Endothelial cell (in vitro differentiated cells): ENCODE results near the gene KHDC4. TPM values are rescaled to one million over a fixed set of nuclear protein-coding genes. Genes with fewer than 3 reads are reported as not detected.
A peak's percentile ranks its signal among the peaks of the same experiment; 100 is the strongest.
"Not testable (repeated sequence)": the region's sequence is repeated elsewhere in the genome, so short reads cannot be mapped to it uniquely, and the experiment has no call there.

ENCODE experiments used
- DNase-seq: peaks from one replicate; pipeline ENCODE4 v3.0.0; 2021; ENCODE audit warnings: low spot score
- H3K27ac Mint-ChIP-seq: one replicate; pipeline ENCODE4 v1.8.0; 2021; ENCODE audit warnings: mixed read lengths, inconsistent platforms; ENCODE audit not compliant: unreplicated experiment
- H3K27me3 Mint-ChIP-seq: one replicate; pipeline ENCODE4 v1.8.0; 2021; ENCODE audit warnings: mild to moderate bottlenecking, moderate library complexity, mixed read lengths, inconsistent platforms; ENCODE audit not compliant: unreplicated experiment
- H3K36me3 Mint-ChIP-seq: one replicate; pipeline ENCODE4 v1.8.0; 2021; ENCODE audit warnings: mild to moderate bottlenecking, low read depth, mixed read lengths, inconsistent platforms; ENCODE audit not compliant: unreplicated experiment
- H3K4me1 Mint-ChIP-seq: one replicate; pipeline ENCODE4 v1.8.0; 2021; ENCODE audit warnings: mild to moderate bottlenecking, mixed read lengths, inconsistent platforms; ENCODE audit not compliant: unreplicated experiment
- H3K4me3 Mint-ChIP-seq: one replicate; pipeline ENCODE4 v1.8.0; 2021; ENCODE audit warnings: mild to moderate bottlenecking, mixed read lengths, inconsistent platforms; ENCODE audit not compliant: unreplicated experiment
- H3K9me3 Mint-ChIP-seq: one replicate; pipeline ENCODE4 v1.8.0; 2021; ENCODE audit warnings: mixed read lengths, inconsistent platforms; ENCODE audit not compliant: unreplicated experiment
- total RNA-seq: library from RNA; stranded (reverse); fragmentation: NEBNext Ultra II Directional; extraction: Animal tissue kit (Norgen Biotek cat#: 25700); gene quantifications from one replicate; pipeline ENCODE4 v1.2.1, GENCODE V29; 2021; ENCODE audit not compliant: unreplicated experiment
- TF ChIP-seq, protein P1 (sequence below): fragments of 200-600 bp; sonication (generic); IDR thresholded peaks from one replicate; pipeline ENCODE4 v1.5.0; 2021; ENCODE audit warnings: antibody characterized with exemption; ENCODE audit not compliant: unreplicated experiment

Gene KHDC4
- total RNA-seq, 1 donor from 2014 or later, result 42.6 TPM

DNA sequence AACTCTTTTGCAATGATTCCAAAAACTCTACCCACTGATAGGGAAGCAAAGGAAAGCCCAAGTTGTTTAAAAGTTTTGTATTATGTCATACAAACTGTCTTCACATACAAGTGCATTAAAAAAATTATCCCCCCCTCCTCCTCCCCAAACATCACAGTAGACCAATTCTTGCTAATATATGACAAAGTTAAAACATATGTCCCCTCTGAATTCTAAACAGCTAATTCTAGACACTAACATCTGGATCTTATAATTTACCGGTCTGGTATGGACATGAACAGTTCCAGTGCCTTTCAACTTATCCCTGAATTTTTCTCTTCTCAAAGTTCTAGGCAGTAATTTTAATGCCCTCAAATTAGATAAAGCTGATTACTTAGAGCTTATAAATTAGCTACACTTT is 36.5 kb downstream of the KHDC4 start:
- no peaks in the 10 kb centered on the region for H3K9me3 Mint-ChIP-seq
- peaks cover 27% of the 10 kb centered on the region for H3K36me3 Mint-ChIP-seq
- no peak overlapping the region for H3K27ac Mint-ChIP-seq
- H3K4me3 Mint-ChIP-seq, result peak overlapping the region; percentile 56
- peaks cover 7% of the 10 kb centered on the region for H3K4me1 Mint-ChIP-seq
- H3K27me3 Mint-ChIP-seq, result peaks cover 2% of the 10 kb centered on the region
- TF ChIP-seq, protein P1, sequence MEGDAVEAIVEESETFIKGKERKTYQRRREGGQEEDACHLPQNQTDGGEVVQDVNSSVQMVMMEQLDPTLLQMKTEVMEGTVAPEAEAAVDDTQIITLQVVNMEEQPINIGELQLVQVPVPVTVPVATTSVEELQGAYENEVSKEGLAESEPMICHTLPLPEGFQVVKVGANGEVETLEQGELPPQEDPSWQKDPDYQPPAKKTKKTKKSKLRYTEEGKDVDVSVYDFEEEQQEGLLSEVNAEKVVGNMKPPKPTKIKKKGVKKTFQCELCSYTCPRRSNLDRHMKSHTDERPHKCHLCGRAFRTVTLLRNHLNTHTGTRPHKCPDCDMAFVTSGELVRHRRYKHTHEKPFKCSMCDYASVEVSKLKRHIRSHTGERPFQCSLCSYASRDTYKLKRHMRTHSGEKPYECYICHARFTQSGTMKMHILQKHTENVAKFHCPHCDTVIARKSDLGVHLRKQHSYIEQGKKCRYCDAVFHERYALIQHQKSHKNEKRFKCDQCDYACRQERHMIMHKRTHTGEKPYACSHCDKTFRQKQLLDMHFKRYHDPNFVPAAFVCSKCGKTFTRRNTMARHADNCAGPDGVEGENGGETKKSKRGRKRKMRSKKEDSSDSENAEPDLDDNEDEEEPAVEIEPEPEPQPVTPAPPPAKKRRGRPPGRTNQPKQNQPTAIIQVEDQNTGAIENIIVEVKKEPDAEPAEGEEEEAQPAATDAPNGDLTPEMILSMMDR, result no peak
- DNase-seq, result no peak

DNA sequence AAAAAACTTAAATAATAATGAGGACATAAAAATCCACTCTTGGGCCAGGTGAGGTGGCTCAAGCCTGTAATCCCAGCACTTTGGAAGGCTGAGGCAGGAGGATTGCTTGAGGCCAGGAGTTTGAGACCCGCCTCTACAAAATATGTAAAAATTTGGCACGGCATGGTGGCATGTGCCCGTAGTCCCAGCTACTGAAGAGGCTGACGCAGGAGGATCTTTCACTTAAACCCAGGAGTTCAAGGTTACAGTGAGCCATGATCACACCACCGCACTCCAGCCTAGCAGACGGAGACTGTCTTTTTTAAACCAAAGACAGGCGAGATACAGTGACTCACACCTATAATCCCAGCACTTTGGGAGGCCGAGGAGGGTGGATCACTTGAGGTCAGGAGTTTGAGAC is 37.7 kb downstream of the KHDC4 start:
- not testable (repeated sequence) for H3K9me3 Mint-ChIP-seq, DNase-seq, H3K27ac Mint-ChIP-seq, H3K27me3 Mint-ChIP-seq, H3K4me1 Mint-ChIP-seq, H3K4me3 Mint-ChIP-seq
- peaks cover 27% of the 10 kb centered on the region for H3K36me3 Mint-ChIP-seq

DNA sequence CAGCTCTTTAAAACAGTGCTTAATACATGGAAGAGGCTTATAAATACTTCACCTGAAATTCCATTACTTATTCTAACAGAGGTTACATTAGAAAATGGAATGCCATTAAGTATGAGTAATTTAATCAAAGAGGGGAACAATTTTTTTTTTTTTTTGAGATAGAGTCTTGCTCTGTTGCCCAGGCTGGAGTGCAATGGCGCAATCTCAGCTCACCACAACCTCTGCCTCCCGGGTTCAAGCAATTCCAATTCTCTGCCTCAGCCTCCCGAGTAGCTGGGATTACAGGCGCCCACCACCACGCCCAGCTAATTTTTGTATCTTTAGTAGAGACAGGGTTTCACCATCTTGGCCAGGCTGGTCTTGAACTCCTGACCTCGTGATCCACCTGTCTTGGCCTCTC is 38.6 kb downstream of the KHDC4 start:
- H3K4me3 Mint-ChIP-seq, H3K4me1 Mint-ChIP-seq, H3K27me3 Mint-ChIP-seq, DNase-seq, H3K27ac Mint-ChIP-seq, H3K9me3 Mint-ChIP-seq: not testable (repeated sequence)
- H3K36me3 Mint-ChIP-seq, result peaks cover 26% of the 10 kb centered on the region

DNA sequence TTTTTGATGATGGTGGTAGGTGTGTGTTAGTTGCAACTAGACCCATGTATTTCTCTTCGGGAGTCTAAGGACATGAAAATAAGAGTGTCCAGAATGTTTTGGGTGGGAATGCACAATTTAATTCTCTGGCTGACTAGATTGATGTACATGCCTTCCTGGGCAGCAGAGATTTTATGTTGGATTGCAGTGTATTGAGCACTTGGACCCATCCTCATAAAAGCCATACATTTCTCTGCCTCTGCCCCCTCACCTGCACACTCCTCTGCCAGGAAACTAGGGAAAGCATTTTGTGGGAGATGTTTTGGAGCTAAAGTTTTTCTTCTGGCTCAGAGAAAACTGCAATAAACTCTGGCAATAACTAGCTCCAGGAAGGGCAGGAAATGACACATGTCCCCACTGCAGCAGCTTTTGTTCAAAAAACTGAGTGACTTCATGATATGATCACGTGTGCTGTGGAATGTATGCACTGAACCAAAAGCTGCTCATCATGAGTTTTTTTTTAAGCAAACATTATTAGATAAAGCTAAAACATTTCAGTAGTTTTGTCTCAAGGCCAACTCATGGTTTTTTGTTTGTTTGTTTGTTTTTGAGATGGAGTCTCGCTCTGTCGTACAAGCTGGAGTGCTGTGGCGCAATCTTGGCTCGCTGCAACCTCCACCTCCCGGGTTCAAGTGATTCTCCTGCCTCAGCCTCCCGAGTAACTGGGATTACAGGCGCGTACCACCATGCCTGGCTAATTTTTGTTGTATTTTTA is 40.6 kb downstream of the KHDC4 start:
- Mint-ChIP-seq H3K9me3 (no peaks in the 10 kb centered on the region), H3K4me1 (peaks cover 7% of the 10 kb centered on the region), H3K27ac (peak overlapping the region; percentile 37), H3K36me3 (peaks cover 7% of the 10 kb centered on the region), H3K4me3 (no peak overlapping the region), H3K27me3 (peaks cover 2% of the 10 kb centered on the region)
- TF ChIP-seq, protein P1, result no peak
- DNase-seq, result no peak

DNA sequence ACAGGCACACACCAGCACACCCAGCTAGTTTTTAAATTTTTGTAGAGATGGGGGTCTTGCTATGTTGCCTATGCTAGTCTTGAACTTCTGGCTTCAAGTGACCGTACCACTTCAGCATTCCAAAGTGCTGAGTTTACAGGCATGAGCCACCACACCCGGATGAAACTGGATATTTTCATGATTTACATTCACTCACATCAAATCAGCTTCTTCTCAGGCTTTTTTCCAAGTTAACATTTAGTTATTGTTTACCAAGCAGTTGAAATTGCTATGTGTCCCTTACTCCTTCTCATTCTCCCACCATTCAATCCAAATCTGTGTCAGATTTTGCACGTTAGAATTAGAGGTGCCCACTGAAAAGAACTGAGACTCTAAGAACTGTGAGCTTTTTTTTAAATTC is 41.4 kb downstream of the KHDC4 start:
- H3K36me3 Mint-ChIP-seq, result peaks cover 5% of the 10 kb centered on the region
- peaks cover under 1% of the 10 kb centered on the region for H3K27me3 Mint-ChIP-seq
- DNase-seq, result no peak
- peaks cover 7% of the 10 kb centered on the region for H3K4me1 Mint-ChIP-seq
- TF ChIP-seq, protein P1, result no peak
- no peak overlapping the region for H3K4me3 Mint-ChIP-seq
- no peak overlapping the region for H3K27ac Mint-ChIP-seq
- H3K9me3 Mint-ChIP-seq, result no peaks in the 10 kb centered on the region

DNA sequence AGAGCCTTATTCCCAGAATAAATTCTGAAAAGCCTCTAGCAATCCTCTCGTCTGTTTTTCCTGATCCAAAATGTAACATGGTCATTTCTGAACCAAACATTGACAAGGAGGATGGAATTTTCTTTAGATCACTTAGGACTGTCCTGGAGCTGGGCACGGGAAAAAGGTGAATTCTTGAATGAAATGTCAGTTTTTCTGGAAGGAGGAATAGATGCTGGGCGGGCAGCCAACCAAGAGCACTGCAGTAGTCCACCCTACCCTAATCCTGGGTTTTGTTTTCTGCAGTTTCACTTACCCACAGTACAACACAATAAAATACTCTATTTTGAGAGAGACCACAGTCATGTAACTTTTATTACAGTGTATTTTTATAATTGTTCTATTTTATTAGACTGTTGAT is 44.0 kb downstream of the KHDC4 start:
- Mint-ChIP-seq H3K4me3 (no peak overlapping the region), H3K27ac (no peak overlapping the region), H3K27me3 (no peaks in the 10 kb centered on the region), H3K4me1 (peaks cover 7% of the 10 kb centered on the region), H3K36me3 (no peaks in the 10 kb centered on the region), H3K9me3 (no peaks in the 10 kb centered on the region)
- no peak for DNase-seq
- TF ChIP-seq, protein P1, result no peak
